Left ventricle myocardium superior (tissue), 1 donor: ENCODE data around the gene TTC9C. TPM values are rescaled to one million over a fixed set of nuclear protein-coding genes. Genes with fewer than 3 reads are reported as not detected.

Experiments used
- ATAC-seq: fragments of 200-7000 bp; cut with Tn5 transposase; one replicate; pipeline ENCODE4 v1.9.1; 2020; ENCODE audit warnings: mild to moderate bottlenecking, moderate library complexity
- DNase-seq: peaks from one replicate; pipeline ENCODE4 v3.0.0-alpha.2; 2020
- intact Hi-C: fragments of 100-400 bp; cut with micrococcal nuclease; formaldehyde crosslinking; loops from one replicate; pipeline ENCODE4 v1.11.0; 2022
- total RNA-seq: library from RNA; stranded (reverse); fragmentation: NEBNext Ultra II Directional; extraction: Animal tissue kit (Norgen Biotek cat#: 25700); gene quantifications from one replicate; pipeline ENCODE4 v1.2.1, GENCODE V29; 2021
- donor health status: DM: no; HTN: yes; CAD: no; lungs with severe emphysema.

The TTC9C gene
- total RNA-seq, 1 donor from 2014 or later: 15.1 TPM

DNA sequence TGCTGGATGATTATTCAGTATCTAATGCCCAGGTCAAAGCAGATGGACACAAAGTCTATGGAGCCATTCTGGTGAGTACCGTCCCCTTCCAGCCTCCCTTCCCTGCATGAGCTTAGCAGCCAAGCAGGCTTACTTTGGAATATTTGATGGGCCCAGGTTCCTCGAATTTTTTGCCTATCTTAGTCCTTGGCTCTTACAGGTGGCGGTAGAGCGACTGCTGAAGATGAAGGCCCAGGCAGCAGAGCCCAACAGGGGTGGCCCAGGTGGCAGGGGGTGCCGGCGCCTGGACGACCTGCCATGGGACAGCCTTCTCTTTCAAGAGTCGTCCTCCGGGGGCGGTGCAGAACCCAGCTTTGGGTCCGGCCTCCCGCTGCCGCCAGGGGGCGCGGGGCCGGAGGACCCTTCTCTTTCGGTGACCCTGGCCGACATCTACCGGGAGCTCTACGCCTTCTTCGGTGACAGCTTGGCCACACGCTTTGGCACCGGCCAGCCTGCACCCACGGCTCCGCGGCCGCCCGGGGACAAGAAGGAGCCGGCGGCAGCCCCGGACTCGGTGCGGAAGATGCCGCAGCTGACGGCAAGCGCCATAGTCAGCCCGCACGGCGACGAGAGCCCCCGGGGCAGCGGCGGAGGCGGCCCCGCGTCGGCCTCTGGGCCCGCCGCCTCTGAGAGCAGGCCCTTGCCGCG is 58.2 kb downstream of the TTC9C start:
- peak; percentile 85 for ATAC-seq
- peak; percentile 94 for DNase-seq
- intact Hi-C loops: no loop called here

- intact Hi-C loops: no loop called here
- ATAC-seq (peak; percentile 85), DNase-seq (peak; percentile 98)
Measured at GRCh38 chr11:62787005-62787759, 58.9 kb downstream of the TTC9C start, which contains the start of gene TMEM179B. TMEM179B (plus strand) TSS chr11:62787402; CDS start chr11:62787432, 30 bp downstream.

Other genes with a start within 250 kb of the TTC9C start
- gene AHNAK, start 181.7 kb upstream of the TTC9C start, total RNA-seq: 354 TPM
- gene EEF1G, start 154.6 kb upstream of the TTC9C start, total RNA-seq: 804 TPM
- 12.3 TPM for gene TUT1, start 137.0 kb upstream of the TTC9C start, total RNA-seq
- 33.1 TPM for gene MTA2, start 126.6 kb upstream of the TTC9C start, total RNA-seq
- gene EML3, start 115.7 kb upstream of the TTC9C start, total RNA-seq: 12.9 TPM
- 1.7 TPM for gene ROM1, start 115.2 kb upstream of the TTC9C start, total RNA-seq
- 12.1 TPM for gene B3GAT3, start 106.5 kb upstream of the TTC9C start, total RNA-seq
- gene GANAB, start 81.9 kb upstream of the TTC9C start, total RNA-seq: 106 TPM
- gene INTS5, start 75.2 kb upstream of the TTC9C start, total RNA-seq: 12.0 TPM
- 27.1 TPM for gene C11orf98, start 63.3 kb upstream of the TTC9C start, total RNA-seq
- gene CSKMT, start 63.2 kb upstream of the TTC9C start, total RNA-seq: 3.1 TPM
- 7.7 TPM for gene UQCC3, start 56.8 kb upstream of the TTC9C start, total RNA-seq
- 1.7 TPM for gene LBHD1, start 56.2 kb upstream of the TTC9C start, total RNA-seq
- 88.6 TPM for gene UBXN1, start 49.4 kb upstream of the TTC9C start, total RNA-seq
- gene LRRN4CL, start 39.0 kb upstream of the TTC9C start, total RNA-seq: 3.4 TPM
- 15.2 TPM for gene BSCL2, start 21.1 kb upstream of the TTC9C start, total RNA-seq
- gene GNG3, start 20.8 kb upstream of the TTC9C start, total RNA-seq: not detected
- gene HNRNPUL2, start 1.0 kb upstream of the TTC9C start, total RNA-seq: 35.8 TPM
- 10.1 TPM for gene ZBTB3, start 25.7 kb downstream of the TTC9C start, total RNA-seq
- 43.5 TPM for gene POLR2G, start 33.1 kb downstream of the TTC9C start, total RNA-seq
- 8.8 TPM for gene TAF6L, start 42.9 kb downstream of the TTC9C start, total RNA-seq
- gene TMEM179B, start 58.9 kb downstream of the TTC9C start, total RNA-seq: 16.9 TPM
- 21.7 TPM for gene TMEM223, start 63.5 kb downstream of the TTC9C start, total RNA-seq
- gene NXF1, start 77.0 kb downstream of the TTC9C start, total RNA-seq: 49.6 TPM
- gene STX5, start 103.6 kb downstream of the TTC9C start, total RNA-seq: 19.5 TPM
- not detected for gene TEX54, start 104.4 kb downstream of the TTC9C start, total RNA-seq
- 25.8 TPM for gene WDR74, start 111.1 kb downstream of the TTC9C start, total RNA-seq
- 36.4 TPM for gene SLC3A2, start 152.4 kb downstream of the TTC9C start, total RNA-seq
- 0.07 TPM for gene CHRM1, start 192.9 kb downstream of the TTC9C start, total RNA-seq